ENCODE measurements around the gene GFOD1. TPM values are rescaled to one million over a fixed set of nuclear protein-coding genes. Genes with fewer than 3 reads are reported as not detected.

The GFOD1 gene
- polyA plus RNA-seq, 1 of the 3 experiments (the other 2 are of a cell fraction) = 1.6 TPM

- H3K9me2 ChIP-seq = no peaks in the 10 kb centered on the region
- TF ChIP-seq FOSL2 (IDR thresholded peaks at IDR 0.05; ENCODE audit: borderline replicate concordance, low read depth) (no peak), FOXJ3 (CRISPR knock-in tag; IDR thresholded peaks at IDR 0.05) (no peak), TEAD4 (IDR thresholded peaks at IDR 0.05; ENCODE audit: borderline replicate concordance, insufficient read depth) (no peak), PBX3 (IDR thresholded peaks at IDR 0.05) (peak; percentile 46), EP300 (IDR thresholded peaks at IDR 0.05; ENCODE audit: borderline replicate concordance in 1 of 2, low read depth in 1 of 2, low read length in 1 of 2) (peak in 1 of 2 experiments; percentile 35; a peak in 1 of 4 replicates), GABPA (IDR thresholded peaks at IDR 0.05; ENCODE audit: low read depth) (no peak), RCOR1 (IDR thresholded peaks at IDR 0.05; ENCODE audit: low read length) (no peak), RFX5 (IDR thresholded peaks at IDR 0.05; ENCODE audit: low read length) (no peak), TCF12 (IDR thresholded peaks at IDR 0.05) (peak; percentile 65), GATA2 (CRISPR knock-in tag; IDR thresholded peaks at IDR 0.05) (no peak), POLR2AphosphoS5 (IDR thresholded peaks at IDR 0.05; ENCODE audit: low read depth, low read length) (0 out of 2 replicates have a peak, but pooled peaks have one; percentile 22), RAD21 (IDR thresholded peaks at IDR 0.05; ENCODE audit: low read length) (no peak), NFIC (IDR thresholded peaks at IDR 0.05; ENCODE audit: borderline replicate concordance) (peak; percentile 59; the same call in 1 of the 2 replicates), JUND (IDR thresholded peaks at IDR 0.05) (0 out of 2 replicates have a peak, but pooled peaks have one; percentile 12)
- TF ChIP-seq, protein P1, sequence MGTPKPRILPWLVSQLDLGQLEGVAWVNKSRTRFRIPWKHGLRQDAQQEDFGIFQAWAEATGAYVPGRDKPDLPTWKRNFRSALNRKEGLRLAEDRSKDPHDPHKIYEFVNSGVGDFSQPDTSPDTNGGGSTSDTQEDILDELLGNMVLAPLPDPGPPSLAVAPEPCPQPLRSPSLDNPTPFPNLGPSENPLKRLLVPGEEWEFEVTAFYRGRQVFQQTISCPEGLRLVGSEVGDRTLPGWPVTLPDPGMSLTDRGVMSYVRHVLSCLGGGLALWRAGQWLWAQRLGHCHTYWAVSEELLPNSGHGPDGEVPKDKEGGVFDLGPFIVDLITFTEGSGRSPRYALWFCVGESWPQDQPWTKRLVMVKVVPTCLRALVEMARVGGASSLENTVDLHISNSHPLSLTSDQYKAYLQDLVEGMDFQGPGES (IDR thresholded peaks at IDR 0.05; ENCODE audit: low read depth, low read length) = no peak
- H3K27me3 ChIP-seq (ENCODE audit: insufficient read depth) = no peaks in the 10 kb centered on the region
- POLR2A ChIA-PET = no interaction called here
- H3K9me3 ChIP-seq = no peaks in the 10 kb centered on the region
- H2AFZ ChIP-seq (ENCODE audit: low read depth) = peak overlapping the region; percentile 9; the same call in 1 of the 2 replicates
- CTCF ChIA-PET = interaction anchor here (1.2 to 2.1 kb wide), 3 partner anchors 9 to 64 kb away, joined by 3 to 6 read pairs (median 5); no protein-coding TSS in a partner anchor
- DNase-seq = no peak
- no peaks in the 10 kb centered on the region for H3K79me2 ChIP-seq (ENCODE audit: insufficient read depth)
- peaks cover 4% of the 10 kb centered on the region for H3F3A ChIP-seq (replicated peaks; ENCODE audit: insufficient read depth)
- 61% methylated on average over 5 of the region's 5 CpGs for WGBS (ENCODE audit: low lambda C conversion rate)
- H3K36me3 ChIP-seq (replicated peaks in 1 of 2; ENCODE audit: control insufficient read depth in 1 of 2, insufficient read depth in 2 of 2, low read length in 1 of 2) = no peaks in the 10 kb centered on the region
- peaks cover 11 to 23% of the 10 kb centered on the region in 2 experiments; a peak in 3 of 4 replicates for H3K4me1 ChIP-seq (ENCODE audit: control insufficient read depth in 1 of 2, insufficient read depth in 2 of 2, low read depth in 1 of 2, low read length in 1 of 2)
- no peak overlapping the region for H3K9ac ChIP-seq
- H3K27ac ChIP-seq (ENCODE audit: low read depth in 2 of 2, low read length in 1 of 2) = peak overlapping the region; percentile 32 to 76; a peak in 3 of 4 replicates
- H4K20me1 ChIP-seq (ENCODE audit: insufficient read depth) = no peaks in the 10 kb centered on the region
- no peak overlapping the region for H3K4me2 ChIP-seq
- H3K4me3 ChIP-seq (ENCODE audit: low read depth in 2 of 2, low read length in 1 of 2) = no peak overlapping the region; a peak in 1 of 4 replicates
Observed at GRCh38 chr6:13422681-13423221, 64.6 kb downstream of the GFOD1 start.

DNA sequence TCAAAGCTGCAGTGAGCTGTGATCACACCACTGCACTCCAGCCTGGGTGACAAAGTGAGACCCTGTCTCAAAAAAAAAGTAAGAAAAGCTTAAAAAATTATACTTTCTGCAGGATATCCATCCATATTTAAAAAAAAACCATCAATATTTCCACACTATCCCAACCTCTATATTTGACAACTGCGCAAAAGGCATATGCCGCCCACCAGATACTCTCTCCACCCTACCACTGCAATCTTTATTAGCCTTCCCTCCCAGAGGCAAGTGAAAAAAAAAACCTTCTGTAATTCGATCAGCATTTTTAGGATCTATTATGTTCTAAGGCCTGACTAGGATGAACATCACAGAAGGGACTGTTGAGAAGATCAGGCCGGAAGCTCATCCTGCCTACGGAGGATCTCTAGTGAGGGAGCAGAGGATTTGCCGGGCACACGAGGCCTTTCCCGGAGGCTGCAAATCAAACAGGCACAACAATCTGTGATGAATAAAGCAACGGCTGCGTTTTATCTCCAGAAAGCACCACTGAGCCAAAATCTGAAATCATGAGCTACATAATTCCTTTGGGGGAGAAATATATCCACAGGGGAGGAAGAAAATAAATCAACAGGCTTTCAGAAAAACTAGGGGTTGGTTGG, 65.9 kb downstream of the GFOD1 start:
- Histone ChIP-seq H4K20me1 (ENCODE audit: insufficient read depth) (no peaks in the 10 kb centered on the region), H3K4me3 (ENCODE audit: low read depth in 2 of 2, low read length in 1 of 2) (no peak overlapping the region), H3K4me2 (no peak overlapping the region), H2AFZ (ENCODE audit: low read depth) (no peak overlapping the region), H3K9ac (no peak overlapping the region), H3F3A (replicated peaks; ENCODE audit: insufficient read depth) (peaks cover 4% of the 10 kb centered on the region), H3K36me3 (replicated peaks in 1 of 2; ENCODE audit: control insufficient read depth in 1 of 2, insufficient read depth in 2 of 2, low read length in 1 of 2) (no peaks in the 10 kb centered on the region), H3K27me3 (ENCODE audit: insufficient read depth) (no peaks in the 10 kb centered on the region), H3K9me2 (no peaks in the 10 kb centered on the region), H3K4me1 (ENCODE audit: control insufficient read depth in 1 of 2, insufficient read depth in 2 of 2, low read depth in 1 of 2, low read length in 1 of 2) (peaks cover 11 to 23% of the 10 kb centered on the region in 2 experiments; a peak in 3 of 4 replicates), H3K27ac (ENCODE audit: low read depth in 2 of 2, low read length in 1 of 2) (peak overlapping the region in 1 of 2 experiments; percentile 76; a peak in 1 of 4 replicates), H3K79me2 (ENCODE audit: insufficient read depth) (no peaks in the 10 kb centered on the region), H3K9me3 (no peaks in the 10 kb centered on the region)
- ChIA-PET CTCF (interaction anchor here (0.5 to 2.1 kb wide), 4 partner anchors 20 to 154 kb away, joined by 3 to 6 read pairs (median 3); partner anchors contain the start of gene SIRT5), POLR2A (no interaction called here)
- TF ChIP-seq RAD21 (IDR thresholded peaks at IDR 0.05; ENCODE audit: low read length) = no peak
- TF ChIP-seq ZBTB33 (IDR thresholded peaks at IDR 0.05; ENCODE audit: borderline replicate concordance, low read depth) = no peak
- TF ChIP-seq TCF12 (IDR thresholded peaks at IDR 0.05) = no peak
- no peak for TF ChIP-seq TAF1 (IDR thresholded peaks at IDR 0.05; ENCODE audit: borderline replicate concordance, low read depth, low read length)
- WGBS (ENCODE audit: low lambda C conversion rate) = 93% methylated on average over 10 of the region's 10 CpGs
- no peak for DNase-seq
